HG03139 (cell line): ENCODE results near the gene CARD9.

Experiments
- ATAC-seq: cut with Tn5 transposase; IDR thresholded peaks from one replicate; pipeline ENCODE4 v1.9.1; 2021; ENCODE audit not compliant: unreplicated experiment

The CARD9 gene

GRCh38 chr9:136381311-136381710 lies 7.8 kb upstream of the CARD9 start:
- no peak for ATAC-seq

GRCh38 chr9:136380381-136380780 lies 6.9 kb upstream of the CARD9 start:
- no peak for ATAC-seq

GRCh38 chr9:136379891-136380290 lies 6.4 kb upstream of the CARD9 start:
- ATAC-seq, result no peak

GRCh38 chr9:136379401-136379800 lies 5.9 kb upstream of the CARD9 start:
- ATAC-seq, result no peak

GRCh38 chr9:136379003-136379287 lies 5.5 kb upstream of the CARD9 start:
- no peak for ATAC-seq

- ATAC-seq, result no peak
Observed at GRCh38 chr9:136378170-136379002, 4.9 kb upstream of the CARD9 start.

- ATAC-seq, result no peak
Observed at GRCh38 chr9:136377341-136378169, 4.1 kb upstream of the CARD9 start.

GRCh38 chr9:136376457-136376856 lies 3.0 kb upstream of the CARD9 start:
- no peak for ATAC-seq

GRCh38 chr9:136375096-136375495 lies 1.6 kb upstream of the CARD9 start:
- no peak for ATAC-seq

GRCh38 chr9:136374183-136374575 lies 710 bp upstream of the CARD9 start:
- ATAC-seq, result no peak

GRCh38 chr9:136372561-136373299 lies 739 bp downstream of the CARD9 start:
- ATAC-seq, result no peak

- ATAC-seq, result no peak
Observed at GRCh38 chr9:136372006-136372405, 1.5 kb downstream of the CARD9 start.

GRCh38 chr9:136371533-136371880 lies 2.0 kb downstream of the CARD9 start:
- ATAC-seq, result no peak

- no peak for ATAC-seq
Observed at GRCh38 chr9:136370687-136371532, 2.6 kb downstream of the CARD9 start.

GRCh38 chr9:136370037-136370436 lies 3.4 kb downstream of the CARD9 start:
- ATAC-seq, result no peak

- no peak for ATAC-seq
Observed at GRCh38 chr9:136368190-136368589, 5.3 kb downstream of the CARD9 start.

- no peak for ATAC-seq
Observed at GRCh38 chr9:136367296-136368145, 5.9 kb downstream of the CARD9 start.

- no peak for ATAC-seq
Observed at GRCh38 chr9:136366826-136367225, 6.6 kb downstream of the CARD9 start.

- ATAC-seq, result no peak
Observed at GRCh38 chr9:136365775-136366222, 7.7 kb downstream of the CARD9 start.
